ENCODE results near the gene GATA1. TPM values are rescaled to one million over a fixed set of nuclear protein-coding genes. Genes with fewer than 3 reads are reported as not detected.

The GATA1 gene
- total RNA-seq, 1 experiment from 2014 or later: 0.23 TPM

GRCh38 chrX:48823053-48823452, 36.7 kb downstream of the GATA1 start:
- in situ Hi-C loops (cut with HindIII; ENCODE audit: low pct_unique_long_range_greater_than_20kb, low sequenced_read_pairs) (no loop called here), intact Hi-C loops (cut with micrococcal nuclease; ENCODE audit: unreplicated experiment) (no loop called here)
- Histone ChIP-seq H3K36me3 (ENCODE audit: control insufficient read depth, insufficient read depth, low read length) (no peaks in the 10 kb centered on the region; the same call in 1 of the 2 replicates), H3K9me3 (ENCODE audit: control insufficient read depth, insufficient read depth, low read depth, low read length) (no peaks in the 10 kb centered on the region), H3K4me1 (ENCODE audit: control insufficient read depth, insufficient read depth, low read length) (no peaks in the 10 kb centered on the region), H3K4me3 (ENCODE audit: low read depth in 2 of 2, low read length in 2 of 2) (no peak overlapping the region), H3K27me3 (ENCODE audit: control insufficient read depth, insufficient read depth, low read length) (no peaks in the 10 kb centered on the region), H3K27ac (ENCODE audit: low read length) (no peak overlapping the region)
- no peak for TF ChIP-seq SIN3A (IDR thresholded peaks at IDR 0.05; ENCODE audit: borderline replicate concordance, insufficient read depth, low read depth, low read length)
- TF ChIP-seq POLR2AphosphoS5 (IDR thresholded peaks at IDR 0.05; ENCODE audit: low read depth, low read length): no peak
- TF ChIP-seq TCF7L2 (IDR thresholded peaks at IDR 0.05; ENCODE audit: low read depth, low read length): no peak
- TF ChIP-seq REST (IDR thresholded peaks at IDR 0.05; ENCODE audit: insufficient read depth in 1 of 2, low read depth in 2 of 2, low read length in 1 of 2): no peak
- TF ChIP-seq CTCF (IDR thresholded peaks at IDR 0.05): no peak
- DNase-seq (ENCODE audit: low read depth, low spot score) (no peak), ATAC-seq (no peak)
- BruUV-seq (replicated peaks): TSS peak; percentile 76
- ChIA-PET CTCF (no interaction called here), POLR2A (no interaction called here)

GRCh38 chrX:48824066-48824465, 37.7 kb downstream of the GATA1 start:
- Histone ChIP-seq H3K4me1 (ENCODE audit: control insufficient read depth, insufficient read depth, low read length) (no peaks in the 10 kb centered on the region), H3K4me3 (ENCODE audit: low read depth in 2 of 2, low read length in 2 of 2) (no peak overlapping the region), H3K27ac (ENCODE audit: low read length) (no peak overlapping the region), H3K36me3 (ENCODE audit: control insufficient read depth, insufficient read depth, low read length) (no peaks in the 10 kb centered on the region; the same call in 1 of the 2 replicates), H3K9me3 (ENCODE audit: control insufficient read depth, insufficient read depth, low read depth, low read length) (no peaks in the 10 kb centered on the region), H3K27me3 (ENCODE audit: control insufficient read depth, insufficient read depth, low read length) (no peaks in the 10 kb centered on the region)
- in situ Hi-C loops (cut with HindIII; ENCODE audit: low pct_unique_long_range_greater_than_20kb, low sequenced_read_pairs) (no loop called here), intact Hi-C loops (cut with micrococcal nuclease; ENCODE audit: unreplicated experiment) (no loop called here)
- no peak for DNase-seq (ENCODE audit: low read depth, low spot score)
- ChIA-PET POLR2A (no interaction called here), CTCF (no interaction called here)
- no peak for TF ChIP-seq CTCF (IDR thresholded peaks at IDR 0.05)
- no TSS peak for BruUV-seq (replicated peaks)
- ATAC-seq: no peak
